Kidney glomerular epithelial cell (primary cell): ENCODE measurements around the gene LAMA2.
"Not testable (repeated sequence)": the region's sequence is repeated elsewhere in the genome, so short reads cannot be mapped to it uniquely, and the experiment has no call there.

Experiments used
- DNase-seq: peaks from one replicate; lab custom pipeline; 2025; lab: John Stamatoyannopoulos, UW

The LAMA2 gene

GRCh38 chr6:129117355-129117754, 234.4 kb downstream of the LAMA2 start:
- no peak for DNase-seq

GRCh38 chr6:129120856-129121638, 238.1 kb downstream of the LAMA2 start:
- DNase-seq = peak; percentile 3

GRCh38 chr6:129124347-129124746, 241.4 kb downstream of the LAMA2 start:
- no peak for DNase-seq

GRCh38 chr6:129130106-129130505, 247.2 kb downstream of the LAMA2 start:
- DNase-seq = no peak

GRCh38 chr6:129130959-129131681, 248.2 kb downstream of the LAMA2 start:
- no peak for DNase-seq

- no peak for DNase-seq
Measured at GRCh38 chr6:129133770-129134192, 250.8 kb downstream of the LAMA2 start.

GRCh38 chr6:129134535-129134934, 251.6 kb downstream of the LAMA2 start:
- no peak for DNase-seq

- no peak for DNase-seq
Measured at GRCh38 chr6:129135451-129135850, 252.5 kb downstream of the LAMA2 start.

- DNase-seq = no peak
Measured at GRCh38 chr6:129136751-129137150, 253.8 kb downstream of the LAMA2 start.

GRCh38 chr6:129138739-129139405, 255.9 kb downstream of the LAMA2 start:
- DNase-seq = no peak

- no peak for DNase-seq
Measured at GRCh38 chr6:129140526-129140925, 257.6 kb downstream of the LAMA2 start.

GRCh38 chr6:129141499-129141898, 258.6 kb downstream of the LAMA2 start:
- no peak for DNase-seq

GRCh38 chr6:129146902-129147301, 264.0 kb downstream of the LAMA2 start:
- DNase-seq = no peak

- no peak for DNase-seq
Measured at GRCh38 chr6:129150507-129150906, 267.6 kb downstream of the LAMA2 start.

- no peak for DNase-seq
Measured at GRCh38 chr6:129153257-129153656, 270.3 kb downstream of the LAMA2 start.

- DNase-seq = not testable (repeated sequence)
Measured at GRCh38 chr6:129159242-129159641, 276.3 kb downstream of the LAMA2 start.

GRCh38 chr6:129162605-129163004, 279.7 kb downstream of the LAMA2 start:
- no peak for DNase-seq

- no peak for DNase-seq
Measured at GRCh38 chr6:129163551-129163950, 280.6 kb downstream of the LAMA2 start.

- no peak for DNase-seq
Measured at GRCh38 chr6:129164032-129164431, 281.1 kb downstream of the LAMA2 start.

- not testable (repeated sequence) for DNase-seq
Measured at GRCh38 chr6:129172279-129172995, 289.5 kb downstream of the LAMA2 start.

- no peak for DNase-seq
Measured at GRCh38 chr6:129175066-129175465, 292.1 kb downstream of the LAMA2 start.

GRCh38 chr6:129177801-129178200, 294.9 kb downstream of the LAMA2 start:
- no peak for DNase-seq
